MM.1S (cell line): ENCODE measurements around the gene RSRC2.
"Not testable (repeated sequence)": the region's sequence is repeated elsewhere in the genome, so short reads cannot be mapped to it uniquely, and the experiment has no call there.

Experiments
- CTCF ChIP-seq: fragments of 300-600 bp; sonication (generic); IDR thresholded peaks from 2 replicates; pipeline ENCODE4 v1.5.1; 2016; ENCODE audit warnings: antibody characterized with exemption, low read length, mixed read lengths
- EZH2 ChIP-seq: fragments of 300-600 bp; sonication (generic); optimal IDR thresholded peaks from 2 replicates; pipeline ENCODE3; 2017; ENCODE audit warnings: low read depth, mild to moderate bottlenecking, antibody characterized with exemption, low read length, mixed read lengths
- EZH2phosphoT487 ChIP-seq: fragments of 300-600 bp; sonication (generic); IDR thresholded peaks from 2 replicates; pipeline ENCODE4 v1.6.1; 2018; ENCODE audit warnings: antibody characterized with exemption, low read length

- TF ChIP-seq CTCF, EZH2phosphoT487, EZH2: not testable (repeated sequence)
Measured at GRCh38 chr12:122513028-122513427, 13.7 kb downstream of the RSRC2 start.
